Keratinocyte (primary cell): Measurements from ENCODE around the gene LRRC15. TPM values are rescaled to one million over a fixed set of nuclear protein-coding genes. Genes with fewer than 3 reads are reported as not detected.

ENCODE experiments used
- DNase-seq: peaks from one replicate; pipeline ENCODE4 v3.0.0-alpha.2; 2011; ENCODE audit warnings: low read depth, missing footprints, low spot score
- FAIRE-seq: peaks from 2 replicates; lab custom pipeline; 2011; peaks lifted over from hg19 to GRCh38; lab: Jason Lieb, UNC
- H2AFZ ChIP-seq: 2 replicates; pipeline ENCODE4 v1.6.0; 2012; ENCODE audit warnings: low read length, control low read depth, inconsistent platforms; ENCODE audit not compliant: control insufficient read depth
- H3K27ac ChIP-seq: 2 replicates; pipeline ENCODE4 v1.5.1; 2011; ENCODE audit warnings: low read length; ENCODE audit not compliant: control insufficient read depth, insufficient read depth
- H3K27me3 ChIP-seq: 3 replicates; pipeline ENCODE4 v1.6.0; 2011; ENCODE audit warnings: low read length; ENCODE audit not compliant: control insufficient read depth, insufficient read depth; ENCODE audit errors: extremely low read depth
- H3K36me3 ChIP-seq, 2 experiments: 2 replicates in 1 of 2; 3 replicates in 1 of 2; pipeline ENCODE4 v1.5.1; 2011; ENCODE audit warnings: low read length in 2 of 2, mild to moderate bottlenecking in 1 of 2; ENCODE audit not compliant: control insufficient read depth in 2 of 2, insufficient read depth in 2 of 2; ENCODE audit errors: extremely low read depth in 1 of 2
- H3K4me1 ChIP-seq: 3 replicates; pipeline ENCODE4 v1.5.1; 2011; ENCODE audit warnings: low read length; ENCODE audit not compliant: control insufficient read depth, insufficient read depth; ENCODE audit errors: extremely low read depth
- H3K4me2 ChIP-seq: 3 replicates; pipeline ENCODE4 v1.6.0; 2011; ENCODE audit warnings: low read depth, low read length; ENCODE audit not compliant: control insufficient read depth, insufficient read depth; ENCODE audit errors: extremely low read depth
- H3K4me3 ChIP-seq, 3 experiments: fragments of 200-600 bp in 1 of 3; sonication (generic) in 1 of 3; 2 replicates in 2 of 3; 3 replicates in 1 of 3; pipeline ENCODE4 v1.5.1; 2011 to 2016; ENCODE audit warnings: low read length in 3 of 3, mild to moderate bottlenecking in 3 of 3, control low read depth in 2 of 3, inconsistent platforms in 1 of 3, low read depth in 1 of 3, mixed read lengths in 1 of 3, mixed run types in 1 of 3, moderate library complexity in 1 of 3; ENCODE audit not compliant: control insufficient read depth in 2 of 3, insufficient read depth in 2 of 3; ENCODE audit errors: extremely low read depth in 1 of 3
- H3K79me2 ChIP-seq: 2 replicates; pipeline ENCODE4 v1.6.0; 2012; ENCODE audit warnings: low read length; ENCODE audit not compliant: control insufficient read depth, insufficient read depth
- H3K9ac ChIP-seq: 3 replicates; pipeline ENCODE4 v1.6.0; 2011; ENCODE audit warnings: low read length; ENCODE audit not compliant: control insufficient read depth, insufficient read depth; ENCODE audit errors: extremely low read depth
- H3K9me1 ChIP-seq: 3 replicates; pipeline ENCODE4 v1.6.0; 2011; ENCODE audit warnings: low read length; ENCODE audit not compliant: control insufficient read depth, insufficient read depth; ENCODE audit errors: extremely low read depth
- H3K9me3 ChIP-seq: 2 replicates; pipeline ENCODE4 v1.5.1; 2012; ENCODE audit warnings: low read depth, low read length; ENCODE audit not compliant: control insufficient read depth
- H4K20me1 ChIP-seq: 3 replicates; pipeline ENCODE4 v1.6.0; 2011; ENCODE audit warnings: low read length; ENCODE audit not compliant: control insufficient read depth, insufficient read depth; ENCODE audit errors: extremely low read depth
- CTCF ChIP-seq, 3 experiments: IDR thresholded peaks in 1 of 3; conservative IDR thresholded peaks in 1 of 3; optimal IDR thresholded peaks in 1 of 3; 2 replicates in 2 of 3; 3 replicates in 1 of 3; pipeline versions ENCODE3 to v1.5.1; 2011; ENCODE audit warnings: low read length in 3 of 3, mild to moderate bottlenecking in 3 of 3, moderate library complexity in 2 of 3, control low read depth in 1 of 3, inconsistent platforms in 1 of 3; ENCODE audit not compliant: insufficient read depth in 2 of 3; ENCODE audit errors: extremely low read depth in 1 of 3
- EZH2 ChIP-seq: IDR thresholded peaks from one replicate; pipeline ENCODE4 v1.6.1; 2012; ENCODE audit warnings: inconsistent platforms, mild to moderate bottlenecking, low read length, moderate library complexity
- dilution Hi-C: fragments of 300-500 bp; cut with MboI; formaldehyde crosslinking; loops from one replicate; pipeline ENCODE4 v1.7.0; 2020; ENCODE audit warnings: low sequenced_read_pairs; ENCODE audit not compliant: extremely low pct_ligation_motif_present
- polyA minus RNA-seq, 3 experiments: library from RNA; depleted of rRNA, polyadenylated mRNA; stranded (reverse); fragments of >200 nt; gene quantifications; 1 replicate in 1 of 3; 2 replicates in 1 of 3; 3 replicates in 1 of 3; pipeline ENCODE4 v1.2.3, GENCODE V29; 2011
- polyA plus RNA-seq, 5 experiments: library from polyadenylated mRNA; depleted of rRNA in 3 of 5; stranded (reverse) in 3 of 5; stranded (forward) in 1 of 5; unstranded in 1 of 5; fragments of >200 nt; gene quantifications; 1 replicate in 1 of 5; 2 replicates in 3 of 5; 3 replicates in 1 of 5; pipeline versions ENCODE4 v1.2.1 to v1.2.3, GENCODE V29; 2011 to 2012; ENCODE audit warnings: missing spikeins in 2 of 5, low read depth in 1 of 5, low replicate concordance in 1 of 5

LRRC15 gene
- not detected in 3 replicates for polyA plus RNA-seq
- polyA plus RNA-seq (2011; ENCODE audit: low read depth): not detected
- not detected in 2 replicates for polyA plus RNA-seq (2011; cell fraction: cytosol; rRNA removed)
- not detected in 2 replicates for polyA plus RNA-seq (2011; cell fraction: nucleus; rRNA removed)
- polyA plus RNA-seq (2012; ENCODE audit: low replicate concordance): not detected in 2 replicates
- polyA minus RNA-seq: not detected in 3 replicates
- polyA minus RNA-seq (2011; cell fraction: cytosol; rRNA and poly(A)+ RNA removed): not detected
- polyA minus RNA-seq (2011; cell fraction: nucleus; rRNA and poly(A)+ RNA removed): not detected in 2 replicates

- H3K36me3 ChIP-seq: no peaks in the 10 kb centered on the region
- H2AFZ ChIP-seq: no peak within 1 kb of the TSS
- no peaks in the 10 kb centered on the region for H3K4me1 ChIP-seq
- H3K9me3 ChIP-seq: no peaks in the 10 kb centered on the region
- no peak for FAIRE-seq
- no peak within 1 kb of the TSS for H3K4me2 ChIP-seq
- peaks cover 41% of the 10 kb centered on the region for H3K27me3 ChIP-seq
- H3K9me1 ChIP-seq: no peaks in the 10 kb centered on the region
- no peaks in the 10 kb centered on the region for H4K20me1 ChIP-seq
- H3K4me3 ChIP-seq: no peak within 1 kb of the TSS
- no peak within 1 kb of the TSS for H3K27ac ChIP-seq
- H3K79me2 ChIP-seq: no peaks in the 10 kb centered on the region
- dilution Hi-C loops: no loop called here
- no peak for DNase-seq
- H3K9ac ChIP-seq: no peak within 1 kb of the TSS
- TF ChIP-seq CTCF (optimal IDR thresholded peaks at IDR 0.05 in 1 of 3, IDR thresholded peaks at IDR 0.05 in 1 of 3, conservative IDR thresholded peaks at IDR 0.05 in 1 of 3; ENCODE audit: extremely low read depth in 1 of 3, insufficient read depth in 2 of 3, low read length in 3 of 3) (peak in 1 of 3 experiments; percentile 25), EZH2 (peak; percentile 27)
Observed at GRCh38 chr3:194369522-194370279, at the start of gene LRRC15. Gene LRRC15, minus strand, starts transcription at chr3:194369743. Its CDS starts 8,700 bp downstream, at chr3:194361043.

GRCh38 chr3:194418671-194419070, 49.1 kb upstream of the LRRC15 start:
- Histone ChIP-seq H3K9me1 (no peaks in the 10 kb centered on the region), H3K9me3 (no peaks in the 10 kb centered on the region), H3K4me2 (no peak overlapping the region), H3K79me2 (no peaks in the 10 kb centered on the region), H2AFZ (no peak overlapping the region), H3K4me1 (no peaks in the 10 kb centered on the region), H3K27ac (no peak overlapping the region), H3K9ac (no peak overlapping the region), H3K27me3 (no peaks in the 10 kb centered on the region), H3K4me3 (no peak overlapping the region), H4K20me1 (no peaks in the 10 kb centered on the region), H3K36me3 (peaks cover 12 to 15% of the 10 kb centered on the region in 2 experiments)
- TF ChIP-seq EZH2 (no peak), CTCF (optimal IDR thresholded peaks at IDR 0.05 in 1 of 3, IDR thresholded peaks at IDR 0.05 in 1 of 3, conservative IDR thresholded peaks at IDR 0.05 in 1 of 3; ENCODE audit: extremely low read depth in 1 of 3, insufficient read depth in 2 of 3, low read length in 3 of 3) (no peak)
- FAIRE-seq: peak; percentile 23
- no peak for DNase-seq
- dilution Hi-C loops: no loop called here
